ENCODE measurements around the gene ATF6.

ATF6 gene

GRCh38 chr1:161820914-161821313 lies 54.8 kb downstream of the ATF6 start:
- H4K20me1 ChIP-seq (ENCODE audit: insufficient read depth, low read length) = no peaks in the 10 kb centered on the region
- H3K9me2 ChIP-seq (replicated peaks; ENCODE audit: insufficient read depth, low read length) = no peaks in the 10 kb centered on the region
- no peak overlapping the region for H3K27ac ChIP-seq (ENCODE audit: low read length)
- TF ChIP-seq EZH2 (optimal IDR thresholded peaks at IDR 0.05; ENCODE audit: low read depth, low read length) (no peak), EZH2phosphoT487 (IDR thresholded peaks at IDR 0.05; ENCODE audit: low read length) (no peak), CTCF (IDR thresholded peaks at IDR 0.05; ENCODE audit: low read length) (no peak)
- H3K4me2 ChIP-seq (ENCODE audit: low read depth, low read length) = no peak overlapping the region
- H3K79me2 ChIP-seq (ENCODE audit: low read length) = peaks cover 30% of the 10 kb centered on the region
- peaks cover 11% of the 10 kb centered on the region; the same call in 1 of the 2 replicates for H3K36me3 ChIP-seq (replicated peaks; ENCODE audit: insufficient read depth, low read length)
- H2AFZ ChIP-seq (ENCODE audit: low read length) = no peak overlapping the region
- peaks cover 7% of the 10 kb centered on the region for H3F3A ChIP-seq (ENCODE audit: insufficient read depth, low read length)
- DNase-seq = no peak
- no peak overlapping the region for H3K4me3 ChIP-seq (ENCODE audit: low read length)
- no peak overlapping the region for H3K9ac ChIP-seq (ENCODE audit: low read length)
- H3K4me1 ChIP-seq (ENCODE audit: low read length) = peaks cover 14% of the 10 kb centered on the region
- H3K9me3 ChIP-seq (replicated peaks; ENCODE audit: insufficient read depth, low read length) = no peaks in the 10 kb centered on the region
- no peaks in the 10 kb centered on the region for H3K27me3 ChIP-seq (replicated peaks; ENCODE audit: insufficient read depth, low read length)

GRCh38 chr1:161824618-161825017 lies 58.5 kb downstream of the ATF6 start:
- H3F3A ChIP-seq (ENCODE audit: insufficient read depth, low read length) = no peaks in the 10 kb centered on the region
- H2AFZ ChIP-seq (ENCODE audit: low read length) = no peak overlapping the region
- no peak overlapping the region for H3K4me3 ChIP-seq (ENCODE audit: low read length)
- H3K36me3 ChIP-seq (replicated peaks; ENCODE audit: insufficient read depth, low read length) = peaks cover 16% of the 10 kb centered on the region
- H3K4me1 ChIP-seq (ENCODE audit: low read length) = no peaks in the 10 kb centered on the region
- no peaks in the 10 kb centered on the region for H3K9me2 ChIP-seq (replicated peaks; ENCODE audit: insufficient read depth, low read length)
- H3K27ac ChIP-seq (ENCODE audit: low read length) = no peak overlapping the region
- H3K9me3 ChIP-seq (replicated peaks; ENCODE audit: insufficient read depth, low read length) = no peaks in the 10 kb centered on the region
- no peaks in the 10 kb centered on the region for H4K20me1 ChIP-seq (ENCODE audit: insufficient read depth, low read length)
- no peak for TF ChIP-seq CTCF (IDR thresholded peaks at IDR 0.05; ENCODE audit: low read length)
- TF ChIP-seq EZH2phosphoT487 (IDR thresholded peaks at IDR 0.05; ENCODE audit: low read length) = no peak
- no peak for TF ChIP-seq EZH2 (optimal IDR thresholded peaks at IDR 0.05; ENCODE audit: low read depth, low read length)
- no peak for DNase-seq
- H3K79me2 ChIP-seq (ENCODE audit: low read length) = no peaks in the 10 kb centered on the region
- H3K27me3 ChIP-seq (replicated peaks; ENCODE audit: insufficient read depth, low read length) = no peaks in the 10 kb centered on the region
- H3K9ac ChIP-seq (ENCODE audit: low read length) = no peak overlapping the region
- no peak overlapping the region for H3K4me2 ChIP-seq (ENCODE audit: low read depth, low read length)

GRCh38 chr1:161825831-161826230 lies 59.7 kb downstream of the ATF6 start:
- H3K79me2 ChIP-seq (ENCODE audit: low read length) = no peaks in the 10 kb centered on the region
- no peaks in the 10 kb centered on the region for H3K27me3 ChIP-seq (replicated peaks; ENCODE audit: insufficient read depth, low read length)
- no peaks in the 10 kb centered on the region for H4K20me1 ChIP-seq (ENCODE audit: insufficient read depth, low read length)
- no peaks in the 10 kb centered on the region for H3K9me3 ChIP-seq (replicated peaks; ENCODE audit: insufficient read depth, low read length)
- H3K36me3 ChIP-seq (replicated peaks; ENCODE audit: insufficient read depth, low read length) = peaks cover 16% of the 10 kb centered on the region
- H2AFZ ChIP-seq (ENCODE audit: low read length) = no peak overlapping the region
- H3K4me1 ChIP-seq (ENCODE audit: low read length) = no peaks in the 10 kb centered on the region
- H3K27ac ChIP-seq (ENCODE audit: low read length) = no peak overlapping the region
- TF ChIP-seq EZH2 (optimal IDR thresholded peaks at IDR 0.05; ENCODE audit: low read depth, low read length) (no peak), EZH2phosphoT487 (IDR thresholded peaks at IDR 0.05; ENCODE audit: low read length) (no peak), CTCF (IDR thresholded peaks at IDR 0.05; ENCODE audit: low read length) (no peak)
- DNase-seq = no peak
- no peaks in the 10 kb centered on the region for H3K9me2 ChIP-seq (replicated peaks; ENCODE audit: insufficient read depth, low read length)
- H3K4me3 ChIP-seq (ENCODE audit: low read length) = no peak overlapping the region
- H3K9ac ChIP-seq (ENCODE audit: low read length) = no peak overlapping the region
- no peak overlapping the region for H3K4me2 ChIP-seq (ENCODE audit: low read depth, low read length)
- H3F3A ChIP-seq (ENCODE audit: insufficient read depth, low read length) = no peaks in the 10 kb centered on the region

All from MM.1S (cell line).